ENCODE results near the gene IGFN1. TPM values are rescaled to one million over a fixed set of nuclear protein-coding genes. Genes with fewer than 3 reads are reported as not detected.

The IGFN1 gene
- total and polyA plus RNA-seq, 10 of the 15 experiments (the other 5 are each of a cell fraction or from before 2014, with no cell fraction given): not detected

- no peak for TF ChIP-seq ZBTB11 (CRISPR knock-in tag; IDR thresholded peaks at IDR 0.05)
- no peak for TF ChIP-seq HSF1 (IDR thresholded peaks at IDR 0.05; ENCODE audit: low read depth, low read length)
- no peak for TF ChIP-seq SREBF2 (IDR thresholded peaks at IDR 0.05; ENCODE audit: low read length)
Measured at GRCh38 chr1:201156819-201157218, 33.8 kb upstream of the IGFN1 start (continued).

- no peak overlapping the region for H3K4me3 ChIP-seq
- H3K36me3 ChIP-seq (ENCODE audit: control insufficient read depth in 2 of 2, insufficient read depth in 2 of 2, low read length in 1 of 2): no peaks in the 10 kb centered on the region
- TF ChIP-seq HCFC1 (IDR thresholded peaks at IDR 0.05; ENCODE audit: low read length) (no peak), SRF (IDR thresholded peaks at IDR 0.05; ENCODE audit: low read depth in 2 of 2, low read length in 2 of 2) (no peak), NR2F1 (conservative IDR thresholded peaks at IDR 0.05) (no peak), EZH2 (IDR thresholded peaks at IDR 0.05; ENCODE audit: borderline replicate concordance, control insufficient read depth, low read depth, low read length) (no peak), NFIC (IDR thresholded peaks at IDR 0.05; ENCODE audit: low read depth, low read length) (no peak), ZNF217 (IDR thresholded peaks at IDR 0.05) (no peak), FOS (IDR thresholded peaks at IDR 0.05; ENCODE audit: borderline replicate concordance, extremely low read depth, insufficient read length) (no peak), SMC3 (IDR thresholded peaks at IDR 0.05; ENCODE audit: borderline replicate concordance, low read length) (no peak), ZZZ3 (IDR thresholded peaks at IDR 0.05; ENCODE audit: control insufficient read depth, insufficient read length, low read depth) (no peak), E2F8 (IDR thresholded peaks at IDR 0.05; ENCODE audit: low read depth, partially characterized antibody) (no peak), PML (IDR thresholded peaks at IDR 0.05; ENCODE audit: low read length) (no peak), MTA2 (IDR thresholded peaks at IDR 0.05; ENCODE audit: low read depth) (no peak)
- BruUV-seq (replicated peaks): no TSS peak
- no peaks in the 10 kb centered on the region for H3K9me3 ChIP-seq (replicated peaks; ENCODE audit: control insufficient read depth, insufficient read depth, low read length)
- FAIRE-seq (no peak), DNase-seq (ENCODE audit: low read depth, low spot score) (no peak), ATAC-seq (no peak)
- H3K79me2 ChIP-seq (ENCODE audit: control insufficient read depth, insufficient read depth, low read length): peaks cover 5% of the 10 kb centered on the region; the same call in 1 of the 2 replicates
- no peaks in the 10 kb centered on the region; a peak in 2 of 4 replicates for H3K27me3 ChIP-seq (replicated peaks in 1 of 2; ENCODE audit: control insufficient read depth in 2 of 2, insufficient read depth in 2 of 2, low read length in 1 of 2)
- no peaks in the 10 kb centered on the region for H4K20me1 ChIP-seq (ENCODE audit: control insufficient read depth, insufficient read depth)
- RAD21 ChIA-PET (ENCODE audit: unreplicated experiment): no interaction called here
- in situ Hi-C loops (cut with MboI): no loop called here
- intact Hi-C loops (cut with micrococcal nuclease; ENCODE audit: unreplicated experiment): no loop called here
- 5% methylated on average over 2 of the region's 2 CpGs for WGBS (ENCODE audit: insufficient coverage, insufficient replicate concordance, low lambda C conversion rate, missing lambda C conversion rate)
- CTCF ChIA-PET: interaction anchor here (1.2 to 1.8 kb wide), 3 partner anchors 8 to 186 kb away, joined by 3 to 10 read pairs (median 4); no protein-coding TSS in a partner anchor
- H3K9ac ChIP-seq (ENCODE audit: control insufficient read depth, insufficient read depth, low read length): no peak overlapping the region
- no peak overlapping the region for H3K27ac ChIP-seq (ENCODE audit: control insufficient read depth, insufficient read depth)
- H3K4me2 ChIP-seq (ENCODE audit: control insufficient read depth, insufficient read depth): no peak overlapping the region
- POLR2A ChIA-PET: no interaction called here
- no peak overlapping the region for H2AFZ ChIP-seq (ENCODE audit: control insufficient read depth, low read depth, low read length)
- SMC1A ChIA-PET (ENCODE audit: uncharacterized antibody, unreplicated experiment): no interaction called here
- H3K4me1 ChIP-seq (ENCODE audit: control insufficient read depth, insufficient read depth, low read length): peaks cover 10% of the 10 kb centered on the region
Measured at GRCh38 chr1:201157949-201158348, 32.7 kb upstream of the IGFN1 start.

All from GM12878 (cell line).